K562 (cell line): ENCODE measurements around the gene MAP3K6. TPM values are rescaled to one million over a fixed set of nuclear protein-coding genes. Genes with fewer than 3 reads are reported as not detected.
A peak's percentile ranks its signal among the peaks of the same experiment; 100 is the strongest.

Experiments used
- ATF2 ChIP-seq: sonication (generic); formaldehyde crosslinking; IDR thresholded peaks from 2 replicates; pipeline ENCODE4 v1.8.1; 2022; ENCODE audit warnings: missing genetic modification reagents
- ATF7 ChIP-seq: fragments of 450-650 bp; IDR thresholded peaks from 2 replicates; pipeline ENCODE4 v1.7.1; 2014; ENCODE audit warnings: mild to moderate bottlenecking, moderate library complexity
- CBFB ChIP-seq: sonication (generic); formaldehyde crosslinking; IDR thresholded peaks from 2 replicates; pipeline ENCODE4 v1.4.0; 2020; ENCODE audit warnings: mild to moderate bottlenecking, missing genetic modification reagents
- DMBX1 ChIP-seq: fragments of 250-450 bp; sonication (Bioruptor Pico); IDR thresholded peaks from 2 replicates; pipeline ENCODE4 v1.8.0; 2022; ENCODE audit warnings: inconsistent platforms, mild to moderate bottlenecking, moderate library complexity, borderline replicate concordance
- EHMT2 ChIP-seq: fragments of 450-650 bp; IDR thresholded peaks from 2 replicates; pipeline ENCODE4 v1.6.1; 2018; ENCODE audit warnings: antibody characterized with exemption
- FOSL1 ChIP-seq: fragments of 200-800 bp; sonication (Bioruptor generic); conservative IDR thresholded peaks from 2 replicates; pipeline ENCODE4 v1.6.1; 2016; ENCODE audit warnings: missing genetic modification characterization, missing compliant biosample characterization
- MAFK ChIP-seq: IDR thresholded peaks from 2 replicates; pipeline ENCODE4 v1.6.1; 2011; ENCODE audit warnings: low read length, improper control_type of control experiment
- MIER1 ChIP-seq: fragments of 450-650 bp; IDR thresholded peaks from 2 replicates; pipeline ENCODE4 v1.6.1; 2016; ENCODE audit warnings: antibody characterized with exemption, mild to moderate bottlenecking, low read depth
- RFX5 ChIP-seq: IDR thresholded peaks from 2 replicates; pipeline ENCODE4 v1.6.1; 2011; ENCODE audit warnings: low read depth, mild to moderate bottlenecking, improper control_type of control experiment, low read length
- YBX1 ChIP-seq: fragments of 450-650 bp; IDR thresholded peaks from 2 replicates; pipeline ENCODE4 v1.7.1; 2016; ENCODE audit warnings: mild to moderate bottlenecking
- ZFX ChIP-seq: sonication (generic); formaldehyde crosslinking; IDR thresholded peaks from 2 replicates; pipeline ENCODE4 v1.8.0; 2022; ENCODE audit warnings: mild to moderate bottlenecking, missing genetic modification reagents, moderate library complexity
- ZNF274 ChIP-seq: IDR thresholded peaks from 2 replicates; pipeline ENCODE4 v1.6.1; 2011; ENCODE audit warnings: low read depth, mild to moderate bottlenecking, low read length, moderate library complexity, borderline replicate concordance
- ZNF318 ChIP-seq, 2 experiments: fragments of 450-650 bp; IDR thresholded peaks; 2 replicates each; pipeline ENCODE4 v1.6.1; 2016; ENCODE audit warnings: mild to moderate bottlenecking in 2 of 2, borderline replicate concordance in 1 of 2, low read depth in 1 of 2, moderate library complexity in 1 of 2
- polyA plus RNA-seq, 8 experiments: library from polyadenylated mRNA; depleted of rRNA in 4 of 8; stranded (reverse) in 5 of 8; unstranded in 3 of 8; fragments of >200 nt; fragmentation: Nextera tagmentation in 2 of 8; fragmentation: Illumina TruSeq in 1 of 8; extraction: Ambion mirVana in 2 of 8; extraction: Trizol in 1 of 8; gene quantifications; 2 replicates each; pipeline versions ENCODE4 v1.2.1 to v1.2.3, GENCODE V29; 2011 to 2014; ENCODE audit warnings: inconsistent platforms in 1 of 8, missing spikeins in 1 of 8
- total RNA-seq, 7 experiments: library from RNA; depleted of rRNA in 6 of 7; stranded (reverse); fragments of >200 nt in 6 of 7; fragmentation: Illumina TruSeq in 2 of 7; extraction: Trizol in 2 of 7; gene quantifications; 2 replicates each; pipeline versions ENCODE4 v1.2.1 to v1.2.3, GENCODE V29; 2011 to 2021; ENCODE audit warnings: low replicate concordance in 1 of 7

Gene MAP3K6
- total and polyA plus RNA-seq, 9 of the 15 experiments (the other 6 are each of a cell fraction or from before 2014, with no cell fraction given): 0.99 to 21.9 (median 7.0) TPM

DNA sequence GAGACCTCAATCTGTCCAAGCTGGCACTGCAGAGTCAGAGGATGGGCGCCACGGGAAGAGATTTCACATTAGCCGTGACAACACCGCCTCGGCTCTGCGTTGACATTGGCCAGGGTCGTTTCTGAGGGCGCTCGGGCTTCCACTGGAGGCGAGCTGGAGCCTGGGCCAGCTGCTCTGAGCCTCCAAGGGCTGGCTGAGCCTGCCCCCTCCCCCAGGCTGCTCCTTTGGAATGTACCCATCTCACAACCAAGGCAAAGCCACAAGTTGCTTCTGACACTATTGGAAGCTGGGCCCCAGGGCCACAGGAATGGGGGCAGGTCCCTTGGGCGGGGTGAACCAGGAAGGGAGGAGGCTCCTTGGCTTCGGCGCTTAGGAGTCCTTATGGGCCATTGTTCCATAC, 38.3 kb upstream of the MAP3K6 start (continued):
- TF ChIP-seq ATF7 (no peak), ATF2 (CRISPR knock-in tag) (no peak), MIER1 (no peak), FOSL1 (tag) (no peak), ZNF274 (no peak), ZNF318 (IDR thresholded peaks at IDR 0.05; ENCODE audit: borderline replicate concordance in 1 of 2, low read depth in 1 of 2) (no peak), RFX5 (no peak), EHMT2 (no peak), YBX1 (no peak), MAFK (no peak), DMBX1 (no peak), CBFB (CRISPR knock-in tag) (no peak), ZFX (CRISPR knock-in tag) (0 out of 2 replicates have a peak, but pooled peaks have one; percentile 19)
